DND-41 (cell line): ENCODE measurements around the gene WNT1.

Experiments used
- ATAC-seq: fragments of 200-7000 bp; cut with Tn5 transposase; 3 replicates; pipeline ENCODE4 v1.9.1; 2021; ENCODE audit warnings: low read depth; ENCODE audit not compliant: insufficient read depth
- DNase-seq: peaks from one replicate; pipeline ENCODE4 v3.0.0-alpha.2; 2020
- H2AFZ ChIP-seq: 2 replicates; pipeline ENCODE4 v1.6.0; 2012; ENCODE audit warnings: low read depth, low read length
- H3K27ac ChIP-seq: 2 replicates; pipeline ENCODE4 v1.5.1; 2012; ENCODE audit warnings: low read length, inconsistent platforms
- H3K27me3 ChIP-seq: fragments of 200-600 bp; sonication (generic); 2 replicates; pipeline ENCODE4 v1.6.0; 2012; ENCODE audit warnings: low read length, mild to moderate bottlenecking, inconsistent platforms; ENCODE audit not compliant: insufficient read depth, poor library complexity
- H3K36me3 ChIP-seq: 2 replicates; pipeline ENCODE4 v1.5.1; 2012; ENCODE audit warnings: low read length, inconsistent platforms; ENCODE audit not compliant: insufficient read depth
- H3K4me1 ChIP-seq: 2 replicates; pipeline ENCODE4 v1.5.1; 2012; ENCODE audit warnings: mild to moderate bottlenecking, low read length; ENCODE audit not compliant: insufficient read depth
- H3K4me2 ChIP-seq: 2 replicates; pipeline ENCODE4 v1.6.0; 2012; ENCODE audit warnings: mild to moderate bottlenecking, moderate library complexity, low read length, inconsistent platforms; ENCODE audit not compliant: insufficient read depth
- H3K4me3 ChIP-seq, 2 experiments: fragments of 200-600 bp in 1 of 2; shearing (Covaris generic) in 1 of 2; 2 replicates each; pipeline ENCODE4 v1.5.1; 2012 to 2016; ENCODE audit warnings: inconsistent platforms in 2 of 2, low read length in 2 of 2, mild to moderate bottlenecking in 2 of 2, low read depth in 1 of 2, moderate library complexity in 1 of 2
- H3K79me2 ChIP-seq: 2 replicates; pipeline ENCODE4 v1.6.0; 2012; ENCODE audit warnings: low read length, inconsistent platforms; ENCODE audit not compliant: insufficient read depth
- H3K9ac ChIP-seq: 2 replicates; pipeline ENCODE4 v1.6.0; 2012; ENCODE audit warnings: low read depth, mild to moderate bottlenecking, inconsistent platforms, low read length, moderate library complexity
- H3K9me3 ChIP-seq: 2 replicates; pipeline ENCODE4 v1.5.1; 2012; ENCODE audit warnings: low read length, moderate library complexity, mild to moderate bottlenecking, inconsistent platforms; ENCODE audit not compliant: insufficient read depth, severe bottlenecking
- H4K20me1 ChIP-seq: 2 replicates; pipeline ENCODE4 v1.6.0; 2012; ENCODE audit warnings: low read length; ENCODE audit not compliant: insufficient read depth
- CTCF ChIP-seq: IDR thresholded peaks from 2 replicates; pipeline ENCODE4 v1.5.1; 2012; ENCODE audit warnings: borderline replicate concordance, low read length, moderate library complexity, mild to moderate bottlenecking; ENCODE audit not compliant: poor library complexity, severe bottlenecking; ENCODE audit errors: extremely low read depth
- EZH2 ChIP-seq: IDR thresholded peaks from 3 replicates; pipeline ENCODE4 v1.6.1; 2012; ENCODE audit warnings: borderline replicate concordance, low read depth, mild to moderate bottlenecking, moderate library complexity, low read length, inconsistent platforms; ENCODE audit not compliant: severe bottlenecking

The WNT1 gene

DNA sequence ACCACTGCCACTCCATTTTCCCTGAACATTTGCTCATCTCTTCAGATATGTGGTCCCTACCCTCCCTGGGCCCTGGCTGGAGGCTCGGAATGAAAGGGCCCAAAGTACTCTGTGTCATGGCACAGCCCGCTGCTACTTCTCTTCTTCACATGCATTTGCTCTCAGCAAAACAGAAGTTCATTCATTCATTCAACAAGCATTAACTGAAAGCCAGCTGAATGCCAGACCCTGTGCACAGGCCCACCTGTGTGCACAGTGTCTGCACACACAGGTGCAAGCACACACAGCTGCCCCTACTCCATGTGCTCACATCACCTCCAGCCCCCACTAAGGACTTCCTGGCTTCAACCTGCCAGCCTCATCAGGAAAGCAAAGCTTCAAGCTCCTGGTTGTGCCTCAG, 7.8 kb downstream of the WNT1 start:
- no peak for TF ChIP-seq CTCF
- no peak for TF ChIP-seq EZH2

GRCh38 chr12:48986720-48987291, 8.7 kb downstream of the WNT1 start:
- no peak for DNase-seq
- 0 out of 2 replicates have a peak, but pooled peaks cover 3% of the 10 kb centered on the region for H4K20me1 ChIP-seq
- ATAC-seq: no peak
- H3K4me3 ChIP-seq: no peak overlapping the region
- H3K4me2 ChIP-seq: no peak overlapping the region
- H3K4me1 ChIP-seq: peaks cover 6% of the 10 kb centered on the region; the same call in 1 of the 2 replicates
- no peaks in the 10 kb centered on the region for H3K36me3 ChIP-seq
- TF ChIP-seq CTCF (no peak), EZH2 (no peak)
- H3K9me3 ChIP-seq: no peaks in the 10 kb centered on the region
- peaks cover 30% of the 10 kb centered on the region for H3K27me3 ChIP-seq
- H3K9ac ChIP-seq: no peak overlapping the region
- no peak overlapping the region for H3K27ac ChIP-seq
- H3K79me2 ChIP-seq: no peaks in the 10 kb centered on the region
- no peak overlapping the region for H2AFZ ChIP-seq

More for the DNA sequence above, 7.8 kb downstream of the WNT1 start:
- Histone ChIP-seq H3K4me1 (peaks cover 6% of the 10 kb centered on the region; the same call in 1 of the 2 replicates), H3K79me2 (no peaks in the 10 kb centered on the region), H3K27me3 (peaks cover 27% of the 10 kb centered on the region), H3K9ac (no peak overlapping the region), H3K27ac (no peak overlapping the region), H2AFZ (no peak overlapping the region), H4K20me1 (0 out of 2 replicates have a peak, but pooled peaks cover 3% of the 10 kb centered on the region), H3K36me3 (no peaks in the 10 kb centered on the region), H3K9me3 (no peaks in the 10 kb centered on the region), H3K4me3 (no peak overlapping the region), H3K4me2 (no peak overlapping the region)
- ATAC-seq: no peak
- DNase-seq: no peak

DNA sequence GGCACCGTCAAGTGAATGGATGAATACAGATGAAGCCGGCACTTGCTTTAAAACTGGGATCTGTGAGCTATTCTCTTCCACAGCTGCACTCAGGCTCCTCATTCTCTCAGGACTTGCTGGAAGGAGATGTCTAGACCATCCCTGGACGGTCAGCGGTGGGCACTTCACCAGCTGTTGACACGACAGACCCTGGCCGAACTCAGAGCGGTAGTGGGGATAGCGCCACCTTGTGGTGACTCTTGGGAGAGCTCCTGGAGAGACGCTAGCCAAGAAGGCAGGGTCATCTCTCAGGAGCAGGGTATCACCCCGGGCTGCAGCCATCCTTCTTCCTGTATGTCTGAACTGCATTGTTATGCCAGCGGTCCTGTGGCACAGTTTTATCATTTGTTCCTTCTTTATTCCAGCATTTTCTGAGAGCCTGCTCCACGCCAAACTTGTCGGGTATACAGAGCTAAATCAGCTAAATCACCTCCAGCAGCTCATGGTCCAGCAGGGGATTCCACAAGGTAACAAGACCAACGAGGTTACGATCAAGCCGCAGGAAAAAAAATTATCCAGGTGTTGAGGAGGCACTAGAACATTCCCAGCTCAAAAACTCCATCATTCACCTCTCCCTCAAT, 10.0 kb downstream of the WNT1 start:
- H3K79me2 ChIP-seq: no peaks in the 10 kb centered on the region
- no peak overlapping the region for H2AFZ ChIP-seq
- H3K9me3 ChIP-seq: no peaks in the 10 kb centered on the region
- H3K9ac ChIP-seq: no peak overlapping the region
- H3K4me3 ChIP-seq: no peak overlapping the region
- H4K20me1 ChIP-seq: 0 out of 2 replicates have a peak, but pooled peaks cover 3% of the 10 kb centered on the region
- peaks cover 21% of the 10 kb centered on the region for H3K27me3 ChIP-seq
- ATAC-seq (peak; percentile 82), DNase-seq (peak; percentile 67)
- H3K27ac ChIP-seq: no peak overlapping the region
- H3K36me3 ChIP-seq: no peaks in the 10 kb centered on the region
- H3K4me2 ChIP-seq: no peak overlapping the region
- peaks cover 6% of the 10 kb centered on the region; the same call in 1 of the 2 replicates for H3K4me1 ChIP-seq
- TF ChIP-seq CTCF (peak; percentile 95), EZH2 (no peak)
